PFSK-1 (cell line): ENCODE measurements around the gene UBE2QL1.

Experiments used
- FOXP2 ChIP-seq: optimal IDR thresholded peaks from 2 replicates; pipeline ENCODE3; 2011; ENCODE audit warnings: borderline replicate concordance, control low read depth, inconsistent platforms; ENCODE audit not compliant: insufficient read depth; ENCODE audit errors: extremely low read length, extremely low read depth
- POLR2AphosphoS5 ChIP-seq: IDR thresholded peaks from 2 replicates; pipeline ENCODE4 v1.6.1; 2012; ENCODE audit warnings: low read depth, mild to moderate bottlenecking, control low read depth, low read length, moderate library complexity
- REST ChIP-seq, 2 experiments: IDR thresholded peaks; 2 replicates each; pipeline versions ENCODE4 v1.6.1 to v1.8.0; 2011 to 2012; ENCODE audit warnings: low read depth in 2 of 2, low read length in 2 of 2, control low read depth in 1 of 2, inconsistent platforms in 1 of 2, mild to moderate bottlenecking in 1 of 2, moderate library complexity in 1 of 2; ENCODE audit not compliant: insufficient read depth in 1 of 2
- SIN3A ChIP-seq: IDR thresholded peaks from 2 replicates; pipeline ENCODE4 v1.6.1; 2012; ENCODE audit warnings: mild to moderate bottlenecking, low read length, moderate library complexity, borderline replicate concordance; ENCODE audit not compliant: insufficient read depth
- TAF1 ChIP-seq: IDR thresholded peaks from 2 replicates; pipeline ENCODE4 v1.6.1; 2012; ENCODE audit warnings: low read length, control low read depth, borderline replicate concordance; ENCODE audit not compliant: insufficient read depth

- no peak for TF ChIP-seq REST (IDR thresholded peaks at IDR 0.05; ENCODE audit: insufficient read depth in 1 of 2, low read depth in 2 of 2, low read length in 2 of 2)
- TF ChIP-seq TAF1 = no peak
- no peak for TF ChIP-seq POLR2AphosphoS5
- no peak for TF ChIP-seq SIN3A
- no peak for TF ChIP-seq FOXP2
Measured at GRCh38 chr5:6485441-6485840, 36.8 kb downstream of the UBE2QL1 start.
